Neural cell (in vitro differentiated cells): ENCODE results near the gene SHC1. TPM values are rescaled to one million over a fixed set of nuclear protein-coding genes. Genes with fewer than 3 reads are reported as not detected.

Experiments used
- H2AFZ ChIP-seq: fragments of 200-600, 300-800 bp; sonication (generic), shearing (Covaris generic); 2 replicates; pipeline ENCODE4 v1.6.0; 2014; ENCODE audit warnings: low read depth, mild to moderate bottlenecking, antibody characterized with exemption, low read length, moderate library complexity
- H3F3A ChIP-seq: fragments of 200-600 bp; shearing (Covaris generic); 2 replicates; pipeline ENCODE4 v1.6.1; 2016; ENCODE audit warnings: mild to moderate bottlenecking, moderate library complexity, mixed read lengths, antibody characterized with exemption, low read length; ENCODE audit not compliant: insufficient read depth, poor library complexity, severe bottlenecking
- H3K27ac ChIP-seq: fragments of 200-600, 300-800 bp; sonication (generic), shearing (Covaris generic); 2 replicates; pipeline ENCODE4 v1.5.1; 2014; ENCODE audit warnings: mild to moderate bottlenecking, low read length, moderate library complexity
- H3K27me3 ChIP-seq: fragments of 300-800, 200-600 bp; sonication (generic), shearing (Covaris generic); 2 replicates; pipeline ENCODE4 v1.6.0; 2014; ENCODE audit warnings: mild to moderate bottlenecking, low read depth, low read length, moderate library complexity; ENCODE audit not compliant: insufficient read depth
- H3K36me3 ChIP-seq: fragments of 300-800, 200-600 bp; sonication (generic), shearing (Covaris generic); 2 replicates; pipeline ENCODE4 v1.5.1; 2014; ENCODE audit warnings: mild to moderate bottlenecking, antibody characterized with exemption, low read length, moderate library complexity; ENCODE audit not compliant: insufficient read depth
- H3K4me2 ChIP-seq: fragments of 300-800, 200-600 bp; sonication (generic), shearing (Covaris generic); 2 replicates; pipeline ENCODE4 v1.6.0; 2014; ENCODE audit warnings: mild to moderate bottlenecking, low read length
- H3K4me3 ChIP-seq: fragments of 300-800, 200-600 bp; sonication (generic), shearing (Covaris generic); 2 replicates; pipeline ENCODE4 v1.5.1; 2014; ENCODE audit warnings: mild to moderate bottlenecking, low read length, moderate library complexity
- H3K79me2 ChIP-seq: fragments of 200-600 bp; shearing (Covaris generic); replicated peaks from 2 replicates; pipeline ENCODE4 v1.6.0; 2014; ENCODE audit warnings: mild to moderate bottlenecking, low read length, moderate library complexity; ENCODE audit not compliant: insufficient read depth
- H3K9ac ChIP-seq: fragments of 300-800, 200-600 bp; sonication (generic), shearing (Covaris generic); 2 replicates; pipeline ENCODE4 v1.6.1; 2016; ENCODE audit warnings: mild to moderate bottlenecking, low read length, mixed read lengths
- H3K9me2 ChIP-seq: fragments of 200-600 bp; shearing (Covaris generic); 2 replicates; pipeline ENCODE4 v1.6.1; 2016; ENCODE audit warnings: mild to moderate bottlenecking, low read length, mixed read lengths; ENCODE audit not compliant: insufficient read depth
- H3K9me3 ChIP-seq: fragments of 200-600, 300-800 bp; sonication (generic), shearing (Covaris generic); 2 replicates; pipeline ENCODE4 v1.6.1; 2016; ENCODE audit warnings: mild to moderate bottlenecking, mixed run types, low read length, moderate library complexity, mixed read lengths
- H4K20me1 ChIP-seq: fragments of 200-600 bp; shearing (Covaris generic); 2 replicates; pipeline ENCODE4 v1.6.1; 2016; ENCODE audit warnings: mild to moderate bottlenecking, mixed run types; ENCODE audit not compliant: insufficient read depth
- EP300 ChIP-seq: fragments of 450-650 bp; conservative IDR thresholded peaks from 2 replicates; pipeline ENCODE4 v1.6.1; 2014; ENCODE audit warnings: antibody characterized with exemption, mild to moderate bottlenecking, moderate library complexity; ENCODE audit not compliant: poor library complexity, severe bottlenecking
- EZH2 ChIP-seq: fragments of 200-600, 300-800 bp; shearing (Covaris generic), sonication (generic); IDR thresholded peaks from 2 replicates; pipeline ENCODE4 v1.6.1; 2014; ENCODE audit warnings: antibody characterized with exemption, low read length, borderline replicate concordance, mild to moderate bottlenecking; ENCODE audit not compliant: insufficient read depth, poor library complexity, severe bottlenecking
- MXI1 ChIP-seq: fragments of 450-650 bp; conservative IDR thresholded peaks from 2 replicates; pipeline ENCODE4 v1.6.1; 2014; ENCODE audit warnings: antibody characterized with exemption, mild to moderate bottlenecking; ENCODE audit not compliant: poor library complexity, severe bottlenecking
- POLR2AphosphoS5 ChIP-seq: IDR thresholded peaks from 2 replicates; pipeline ENCODE4 v1.6.1; 2012
- RAD21 ChIP-seq: fragments of 450-650 bp; conservative IDR thresholded peaks from 2 replicates; pipeline ENCODE4 v1.6.1; 2014; ENCODE audit warnings: antibody characterized with exemption, mild to moderate bottlenecking, moderate library complexity
- REST ChIP-seq: IDR thresholded peaks from 2 replicates; pipeline ENCODE4 v1.6.1; 2012; ENCODE audit warnings: borderline replicate concordance
- SMC3 ChIP-seq: fragments of 450-650 bp; conservative IDR thresholded peaks from 2 replicates; pipeline ENCODE4 v1.6.1; 2014; ENCODE audit warnings: antibody characterized with exemption, mild to moderate bottlenecking, moderate library complexity; ENCODE audit not compliant: poor library complexity
- TAF1 ChIP-seq: IDR thresholded peaks from 2 replicates; pipeline ENCODE4 v1.6.1; 2012; ENCODE audit warnings: low read depth
- polyA plus RNA-seq: library from polyadenylated mRNA; depleted of rRNA; stranded (reverse); fragments of >200 nt; gene quantifications from 2 replicates; pipeline ENCODE4 v1.2.3, GENCODE V29; 2014
- TF ChIP-seq, protein P1 (sequence below): fragments of 450-650 bp; IDR thresholded peaks from 2 replicates; pipeline ENCODE4 v1.5.1; 2014; ENCODE audit warnings: antibody characterized with exemption, mild to moderate bottlenecking, moderate library complexity; ENCODE audit not compliant: poor library complexity, severe bottlenecking

Gene SHC1
- polyA plus RNA-seq, 1 donor from 2014 or later: 9.5 TPM

GRCh38 chr1:155012026-155012546, 41.5 kb upstream of the SHC1 start:
- Histone ChIP-seq H3K9me2 (no peaks in the 10 kb centered on the region), H3F3A (no peaks in the 10 kb centered on the region), H2AFZ (no peak overlapping the region), H3K4me3 (no peak overlapping the region), H3K4me2 (no peak overlapping the region), H3K27ac (no peak overlapping the region), H3K27me3 (no peaks in the 10 kb centered on the region), H4K20me1 (no peaks in the 10 kb centered on the region), H3K36me3 (no peaks in the 10 kb centered on the region), H3K9ac (no peak overlapping the region), H3K79me2 (no peaks in the 10 kb centered on the region), H3K9me3 (no peaks in the 10 kb centered on the region)
- TF ChIP-seq EZH2 (no peak), MXI1 (no peak), EP300 (no peak), REST (no peak), RAD21 (no peak), SMC3 (no peak), TAF1 (no peak), POLR2AphosphoS5 (no peak)
- TF ChIP-seq, protein P1, sequence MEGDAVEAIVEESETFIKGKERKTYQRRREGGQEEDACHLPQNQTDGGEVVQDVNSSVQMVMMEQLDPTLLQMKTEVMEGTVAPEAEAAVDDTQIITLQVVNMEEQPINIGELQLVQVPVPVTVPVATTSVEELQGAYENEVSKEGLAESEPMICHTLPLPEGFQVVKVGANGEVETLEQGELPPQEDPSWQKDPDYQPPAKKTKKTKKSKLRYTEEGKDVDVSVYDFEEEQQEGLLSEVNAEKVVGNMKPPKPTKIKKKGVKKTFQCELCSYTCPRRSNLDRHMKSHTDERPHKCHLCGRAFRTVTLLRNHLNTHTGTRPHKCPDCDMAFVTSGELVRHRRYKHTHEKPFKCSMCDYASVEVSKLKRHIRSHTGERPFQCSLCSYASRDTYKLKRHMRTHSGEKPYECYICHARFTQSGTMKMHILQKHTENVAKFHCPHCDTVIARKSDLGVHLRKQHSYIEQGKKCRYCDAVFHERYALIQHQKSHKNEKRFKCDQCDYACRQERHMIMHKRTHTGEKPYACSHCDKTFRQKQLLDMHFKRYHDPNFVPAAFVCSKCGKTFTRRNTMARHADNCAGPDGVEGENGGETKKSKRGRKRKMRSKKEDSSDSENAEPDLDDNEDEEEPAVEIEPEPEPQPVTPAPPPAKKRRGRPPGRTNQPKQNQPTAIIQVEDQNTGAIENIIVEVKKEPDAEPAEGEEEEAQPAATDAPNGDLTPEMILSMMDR: no peak

DNA sequence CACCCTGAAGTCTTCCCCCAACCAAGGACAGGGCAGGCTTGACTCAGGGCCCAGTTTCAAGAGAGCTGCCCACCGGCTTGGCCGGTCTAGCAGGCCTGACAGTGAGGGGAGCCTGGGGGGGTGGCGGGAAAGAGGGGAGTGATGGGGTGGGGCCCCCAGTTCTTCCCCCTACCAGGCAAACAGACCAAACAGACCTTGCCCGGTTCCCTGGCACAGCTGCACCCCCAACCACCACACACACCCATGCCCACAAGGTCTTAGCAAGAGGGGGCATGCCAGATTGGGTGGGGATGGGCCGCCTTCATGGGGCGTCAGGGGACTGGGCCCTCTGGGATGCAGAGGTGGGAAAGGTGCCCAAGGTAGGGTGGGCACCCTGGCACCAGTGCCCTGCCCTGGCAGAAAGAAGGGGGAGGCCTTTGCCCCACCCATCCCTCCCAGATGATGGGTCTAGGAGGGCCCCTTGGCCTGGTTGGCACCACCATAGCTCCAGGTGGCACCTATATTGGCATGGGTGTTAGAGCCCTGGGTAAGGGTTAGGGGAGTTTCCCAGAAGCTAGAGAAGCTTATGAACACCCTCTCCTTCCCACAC, 41.0 kb upstream of the SHC1 start:
- Histone ChIP-seq H2AFZ (no peak overlapping the region), H3K9me3 (no peaks in the 10 kb centered on the region), H4K20me1 (no peaks in the 10 kb centered on the region), H3K9ac (no peak overlapping the region), H3K27ac (no peak overlapping the region), H3K36me3 (no peaks in the 10 kb centered on the region), H3K9me2 (no peaks in the 10 kb centered on the region), H3K4me2 (no peak overlapping the region), H3K79me2 (no peaks in the 10 kb centered on the region), H3K27me3 (no peaks in the 10 kb centered on the region), H3F3A (no peaks in the 10 kb centered on the region), H3K4me3 (no peak overlapping the region)
- TF ChIP-seq RAD21 (no peak), TAF1 (no peak), EZH2 (no peak), SMC3 (no peak), POLR2AphosphoS5 (no peak), REST (no peak), MXI1 (no peak), EP300 (no peak)
- TF ChIP-seq, protein P1: no peak
